HepG2 (cell line): ENCODE results near the gene RGL3. TPM values are rescaled to one million over a fixed set of nuclear protein-coding genes. Genes with fewer than 3 reads are reported as not detected.

Experiments used
- AGO2 ChIP-seq: fragments of 200-400 bp; formaldehyde crosslinking; optimal IDR thresholded peaks from 2 replicates; pipeline ENCODE3; 2017; ENCODE audit warnings: mild to moderate bottlenecking, low read depth, low read length, moderate library complexity
- ARNTL ChIP-seq: sonication (generic); formaldehyde crosslinking; IDR thresholded peaks from 2 replicates; pipeline ENCODE4 v1.4.0; 2020; ENCODE audit warnings: mild to moderate bottlenecking, missing genetic modification reagents
- CHCHD3 ChIP-seq: sonication (generic); formaldehyde crosslinking; IDR thresholded peaks from 2 replicates; pipeline ENCODE4 v1.8.0; 2022; ENCODE audit warnings: mild to moderate bottlenecking, missing genetic modification reagents, moderate library complexity
- CHD2 ChIP-seq: IDR thresholded peaks from 2 replicates; pipeline ENCODE4 v1.6.1; 2011; ENCODE audit warnings: low read depth, low read length, improper control_type of control experiment
- GPBP1L1 ChIP-seq: sonication (generic); formaldehyde crosslinking; IDR thresholded peaks from 2 replicates; pipeline ENCODE4 v1.5.0; 2020; ENCODE audit warnings: mild to moderate bottlenecking, missing genetic modification reagents
- HMGXB4 ChIP-seq, 2 experiments: sonication (generic) in 1 of 2; formaldehyde crosslinking in 1 of 2; IDR thresholded peaks; 2 replicates each; pipeline versions ENCODE4 v1.4.0 to v1.6.1; 2018 to 2020; ENCODE audit warnings: missing genetic modification reagents in 2 of 2, borderline replicate concordance in 1 of 2, low read depth in 1 of 2, mild to moderate bottlenecking in 1 of 2, missing biosample characterization in 1 of 2
- KAT7 ChIP-seq: IDR thresholded peaks from 2 replicates; pipeline ENCODE4 v1.6.1; 2018; ENCODE audit warnings: borderline replicate concordance, missing compliant biosample characterization
- KDM2A ChIP-seq: sonication (generic); formaldehyde crosslinking; IDR thresholded peaks from 2 replicates; pipeline ENCODE4 v1.4.0; 2020; ENCODE audit warnings: low read depth, missing genetic modification reagents, borderline replicate concordance
- LRRFIP1 ChIP-seq: sonication (generic); formaldehyde crosslinking; conservative IDR thresholded peaks from 2 replicates; pipeline ENCODE4 v1.4.0; 2020; ENCODE audit warnings: missing genetic modification reagents
- PAWR ChIP-seq: sonication (generic); formaldehyde crosslinking; IDR thresholded peaks from 2 replicates; pipeline ENCODE4 v1.4.0; 2020; ENCODE audit warnings: missing genetic modification reagents, mild to moderate bottlenecking, borderline replicate concordance
- POLR2A ChIP-seq, 2 experiments: IDR thresholded peaks; 2 replicates each; pipeline ENCODE4 v1.6.1; 2011; ENCODE audit warnings: low read depth in 2 of 2, low read length in 2 of 2, mild to moderate bottlenecking in 1 of 2, moderate library complexity in 1 of 2; ENCODE audit not compliant: insufficient read depth in 1 of 2
- TFDP2 ChIP-seq: sonication (generic); formaldehyde crosslinking; IDR thresholded peaks from 2 replicates; pipeline ENCODE4 v1.4.0; 2020; ENCODE audit warnings: missing genetic modification reagents
- YEATS2 ChIP-seq: sonication (generic); formaldehyde crosslinking; IDR thresholded peaks from 2 replicates; pipeline ENCODE4 v1.4.0; 2020; ENCODE audit warnings: missing genetic modification reagents, borderline replicate concordance
- ZNF570 ChIP-seq: sonication (generic); formaldehyde crosslinking; IDR thresholded peaks from 2 replicates; pipeline ENCODE4 v1.4.0; 2020; ENCODE audit warnings: mild to moderate bottlenecking, missing genetic modification reagents, borderline replicate concordance
- ZNF724P ChIP-seq: sonication (generic); formaldehyde crosslinking; IDR thresholded peaks from 2 replicates; pipeline ENCODE4 v1.8.0; 2022; ENCODE audit warnings: missing genetic modification reagents, borderline replicate concordance
- ZNF776 ChIP-seq: sonication (generic); formaldehyde crosslinking; IDR thresholded peaks from 2 replicates; pipeline ENCODE4 v1.4.0; 2020; ENCODE audit warnings: mild to moderate bottlenecking, missing genetic modification reagents
- ZNF784 ChIP-seq: sonication (generic); formaldehyde crosslinking; IDR thresholded peaks from 2 replicates; pipeline ENCODE4 v1.5.1; 2020; ENCODE audit warnings: missing genetic modification reagents, mild to moderate bottlenecking, borderline replicate concordance
- ZNF816 ChIP-seq: sonication (generic); formaldehyde crosslinking; IDR thresholded peaks from 2 replicates; pipeline ENCODE4 v1.8.0; 2022; ENCODE audit warnings: missing genetic modification reagents, mild to moderate bottlenecking, borderline replicate concordance
- polyA plus RNA-seq, 8 experiments: library from polyadenylated mRNA; depleted of rRNA in 3 of 8; stranded (reverse) in 7 of 8; unstranded in 1 of 8; fragments of >200 nt; fragmentation: Illumina TruSeq in 4 of 8; extraction: Trizol in 4 of 8; gene quantifications; 2 replicates each; pipeline versions ENCODE4 v1.2.1 to v1.2.3, GENCODE V29; 2011 to 2016; ENCODE audit warnings: low read depth in 4 of 8, missing spikeins in 1 of 8, mixed read lengths in 1 of 8; ENCODE audit not compliant: insufficient read depth in 1 of 8
- total RNA-seq, 5 experiments: library from RNA; depleted of rRNA; stranded (reverse); fragments of >200 nt; fragmentation: Illumina TruSeq; extraction: Trizol; gene quantifications; 2 replicates each; pipeline ENCODE4 v1.2.3, GENCODE V29; 2016; ENCODE audit warnings: low read depth in 1 of 5

The RGL3 gene
- total and polyA plus RNA-seq, 2 of the 13 experiments (the other 11 are each of a cell fraction or from before 2014, with no cell fraction given): 4.2 to 7.6 TPM

GRCh38 chr19:11375143-11375948 is 43.8 kb downstream of the RGL3 start (continued):
- no peak for TF ChIP-seq LRRFIP1 (CRISPR knock-in tag)
- TF ChIP-seq CHCHD3 (CRISPR knock-in tag): no peak
- peak; percentile 63 for TF ChIP-seq KAT7 (CRISPR knock-in tag)
- TF ChIP-seq POLR2A (IDR thresholded peaks at IDR 0.05; ENCODE audit: insufficient read depth in 1 of 2, low read depth in 2 of 2, low read length in 2 of 2): peak in 1 of 2 experiments; percentile 65; a peak in 2 of 4 replicates
- peak; percentile 19; the same call in 1 of the 2 replicates for TF ChIP-seq YEATS2 (CRISPR knock-in tag)
- TF ChIP-seq ZNF816 (CRISPR knock-in tag): peak; percentile 62; the same call in 1 of the 2 replicates
- TF ChIP-seq ZNF570 (CRISPR knock-in tag): 0 out of 2 replicates have a peak, but pooled peaks have one; percentile 61
- peak; percentile 40; the same call in 1 of the 2 replicates for TF ChIP-seq TFDP2 (CRISPR knock-in tag)
- no peak for TF ChIP-seq ZNF724P (CRISPR knock-in tag)
- peak; percentile 42 to 48; a peak in 2 of 4 replicates for TF ChIP-seq HMGXB4 (CRISPR knock-in tag; IDR thresholded peaks at IDR 0.05; ENCODE audit: borderline replicate concordance in 1 of 2, low read depth in 1 of 2)
- TF ChIP-seq ZNF784 (CRISPR knock-in tag): no peak
- no peak for TF ChIP-seq CHD2
- TF ChIP-seq ARNTL (CRISPR knock-in tag): 0 out of 2 replicates have a peak, but pooled peaks have one; percentile 26
- peak; percentile 58 for TF ChIP-seq AGO2
- 0 out of 2 replicates have a peak, but pooled peaks have one; percentile 56 for TF ChIP-seq ZNF776
- TF ChIP-seq PAWR (CRISPR knock-in tag): peak; percentile 82; the same call in 1 of the 2 replicates
- peak; percentile 60; the same call in 1 of the 2 replicates for TF ChIP-seq KDM2A (CRISPR knock-in tag)
- no peak for TF ChIP-seq GPBP1L1 (CRISPR knock-in tag)
